RWPE2 (cell line): ENCODE results near the gene ACTL8.
"Not testable (repeated sequence)": the region's sequence is repeated elsewhere in the genome, so short reads cannot be mapped to it uniquely, and the experiment has no call there.

Experiments used
- ATAC-seq: fragments of 200-7000 bp; cut with Tn5 transposase; 3 replicates; pipeline ENCODE4 v1.9.1; 2021; ENCODE audit warnings: low read depth
- DNase-seq: peaks from one replicate; pipeline ENCODE4 v3.0.0-alpha.2; 2020; ENCODE audit warnings: low spot score
- H3K27ac ChIP-seq: fragments of 450-650 bp; 2 replicates; pipeline ENCODE4 v1.5.1; 2017; ENCODE audit warnings: mild to moderate bottlenecking; ENCODE audit not compliant: poor library complexity, severe bottlenecking
- H3K27me3 ChIP-seq: fragments of 250-450 bp; sonication (Bioruptor Pico); 2 replicates; pipeline ENCODE4 v1.5.1; 2021; ENCODE audit warnings: mild to moderate bottlenecking, moderate library complexity; ENCODE audit not compliant: insufficient read depth, poor library complexity, severe bottlenecking
- H3K36me3 ChIP-seq: fragments of 250-450 bp; sonication (Bioruptor Pico); 2 replicates; pipeline ENCODE4 v1.5.1; 2020; ENCODE audit warnings: low read depth, mild to moderate bottlenecking, moderate library complexity
- H3K4me1 ChIP-seq: fragments of 250-450 bp; sonication (Bioruptor Pico); 2 replicates; pipeline ENCODE4 v1.5.1; 2021; ENCODE audit warnings: mild to moderate bottlenecking, moderate library complexity; ENCODE audit not compliant: insufficient read depth, poor library complexity, severe bottlenecking
- H3K4me3 ChIP-seq: fragments of 250-450 bp; sonication (Bioruptor Pico); 2 replicates; pipeline ENCODE4 v1.5.1; 2021; ENCODE audit warnings: mild to moderate bottlenecking, moderate library complexity; ENCODE audit not compliant: severe bottlenecking
- H3K9me3 ChIP-seq: fragments of 250-450 bp; sonication (Bioruptor Pico); 2 replicates; pipeline ENCODE4 v1.5.1; 2021; ENCODE audit warnings: mild to moderate bottlenecking, moderate library complexity; ENCODE audit not compliant: severe bottlenecking
- CTCF ChIP-seq: fragments of 450-650 bp; IDR thresholded peaks from one replicate; pipeline ENCODE4 v1.5.1; 2017; ENCODE audit warnings: mild to moderate bottlenecking, moderate library complexity; ENCODE audit not compliant: poor library complexity, severe bottlenecking

ACTL8 gene

GRCh38 chr1:17744666-17745478, 10.3 kb upstream of the ACTL8 start:
- Histone ChIP-seq H3K27ac (no peak overlapping the region), H3K36me3 (no peaks in the 10 kb centered on the region), H3K27me3 (peaks cover 20% of the 10 kb centered on the region), H3K4me3 (no peak overlapping the region), H3K4me1 (no peaks in the 10 kb centered on the region), H3K9me3 (no peaks in the 10 kb centered on the region)
- DNase-seq = no peak
- no peak for ATAC-seq
- TF ChIP-seq CTCF = no peak

GRCh38 chr1:17745479-17745955, 9.6 kb upstream of the ACTL8 start:
- Histone ChIP-seq H3K4me3 (no peak overlapping the region), H3K4me1 (no peaks in the 10 kb centered on the region), H3K9me3 (no peaks in the 10 kb centered on the region), H3K27me3 (peaks cover 20% of the 10 kb centered on the region), H3K27ac (no peak overlapping the region), H3K36me3 (no peaks in the 10 kb centered on the region)
- DNase-seq (no peak), ATAC-seq (no peak)
- no peak for TF ChIP-seq CTCF

GRCh38 chr1:17746281-17746680, 8.9 kb upstream of the ACTL8 start:
- H3K4me3 ChIP-seq, DNase-seq, H3K27ac ChIP-seq, H3K36me3 ChIP-seq, ATAC-seq, H3K4me1 ChIP-seq, H3K9me3 ChIP-seq: not testable (repeated sequence)
- H3K27me3 ChIP-seq = peaks cover 13% of the 10 kb centered on the region

- Histone ChIP-seq H3K27me3 (peaks cover 8% of the 10 kb centered on the region), H3K9me3 (no peaks in the 10 kb centered on the region), H3K36me3 (no peaks in the 10 kb centered on the region), H3K4me3 (no peak overlapping the region), H3K4me1 (no peaks in the 10 kb centered on the region), H3K27ac (no peak overlapping the region)
- no peak for ATAC-seq
- DNase-seq = no peak
- no peak for TF ChIP-seq CTCF
Measured at GRCh38 chr1:17746920-17747319, 8.2 kb upstream of the ACTL8 start.

GRCh38 chr1:17750333-17750732, 4.8 kb upstream of the ACTL8 start:
- Histone ChIP-seq H3K27ac (no peak overlapping the region), H3K4me1 (no peaks in the 10 kb centered on the region)

More at GRCh38 chr1:17750333-17750732, 4.8 kb upstream of the ACTL8 start:
- H3K27me3 ChIP-seq = no peaks in the 10 kb centered on the region
- TF ChIP-seq CTCF = no peak
- peaks cover 5% of the 10 kb centered on the region for H3K9me3 ChIP-seq
- ATAC-seq = no peak
- H3K36me3 ChIP-seq = no peaks in the 10 kb centered on the region
- no peak overlapping the region for H3K4me3 ChIP-seq
- DNase-seq = no peak
